Dedifferentiated amniotic fluid mesenchymal stem cell (primary cell): Measurements from ENCODE around the gene ABCA3.

Experiments used
- DNase-seq: peaks from one replicate; pipeline ENCODE4 v3.0.0-alpha.2; 2016; ENCODE audit errors: extremely low spot score

ABCA3 gene

GRCh38 chr16:2317231-2318020, 23.1 kb downstream of the ABCA3 start:
- DNase-seq: no peak

GRCh38 chr16:2308089-2308962, 32.2 kb downstream of the ABCA3 start:
- no peak for DNase-seq

GRCh38 chr16:2299915-2300192, 40.7 kb downstream of the ABCA3 start:
- no peak for DNase-seq

DNA sequence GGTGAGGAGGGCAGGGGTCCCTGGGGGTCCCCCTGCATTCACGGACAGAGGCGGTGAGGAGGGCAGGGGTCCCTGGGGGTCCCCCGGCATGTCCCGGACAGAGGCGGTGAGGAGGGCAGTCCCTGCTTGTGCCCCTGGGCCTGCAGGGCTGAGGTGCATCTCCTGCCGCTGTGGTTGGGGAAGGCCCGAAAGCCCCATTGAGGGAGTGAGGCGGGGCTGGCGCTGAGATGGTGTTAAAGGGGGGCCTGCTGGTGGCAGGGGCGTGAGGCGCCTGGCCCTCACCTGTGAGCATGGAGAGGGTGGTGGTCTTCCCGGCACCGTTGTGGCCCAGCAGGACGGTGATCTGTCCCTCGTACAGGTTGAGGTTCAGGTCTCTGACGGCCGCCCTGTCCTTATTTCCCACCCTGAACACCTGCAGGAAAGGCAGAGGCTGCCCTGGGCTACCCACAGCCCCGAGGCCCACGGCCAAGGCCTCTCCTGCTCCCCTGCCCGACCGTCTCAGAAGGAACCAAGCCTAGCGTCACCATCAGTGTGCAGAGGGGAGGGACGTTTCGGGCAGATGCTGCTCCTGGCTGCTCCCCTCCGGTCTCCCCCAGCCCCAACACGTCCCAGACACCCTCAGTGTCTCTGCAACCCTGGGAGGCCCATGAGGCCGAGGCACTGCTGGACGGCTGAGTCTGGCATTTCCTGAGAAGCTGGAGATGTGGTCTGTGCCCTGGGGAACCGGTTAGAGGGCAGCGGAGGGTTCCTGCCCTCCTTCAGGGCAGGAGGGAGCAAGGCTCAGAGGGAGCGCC, 41.2 kb downstream of the ABCA3 start:
- no peak for DNase-seq

GRCh38 chr16:2298621-2299020, 41.9 kb downstream of the ABCA3 start:
- no peak for DNase-seq

DNA sequence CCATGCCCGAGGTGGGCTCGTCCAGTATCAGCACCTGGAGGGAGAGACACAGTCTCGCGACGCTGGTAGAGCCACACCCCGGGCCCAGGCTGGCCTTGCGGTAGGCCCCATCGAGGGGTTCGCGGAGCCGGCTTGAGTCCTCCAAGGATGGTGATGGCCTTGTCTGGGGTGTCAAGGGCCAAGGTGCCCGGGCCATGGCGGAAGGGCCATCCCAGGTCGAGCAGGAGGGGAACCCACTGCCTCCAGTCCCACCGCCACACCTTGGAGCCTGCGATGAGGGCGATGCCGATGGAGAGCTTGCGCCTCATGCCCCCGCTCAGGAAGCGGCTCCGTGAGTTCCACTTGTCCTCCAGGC, 43.0 kb downstream of the ABCA3 start:
- DNase-seq: no peak

- no peak for DNase-seq
Observed at GRCh38 chr16:2296661-2297505, 43.6 kb downstream of the ABCA3 start.

DNA sequence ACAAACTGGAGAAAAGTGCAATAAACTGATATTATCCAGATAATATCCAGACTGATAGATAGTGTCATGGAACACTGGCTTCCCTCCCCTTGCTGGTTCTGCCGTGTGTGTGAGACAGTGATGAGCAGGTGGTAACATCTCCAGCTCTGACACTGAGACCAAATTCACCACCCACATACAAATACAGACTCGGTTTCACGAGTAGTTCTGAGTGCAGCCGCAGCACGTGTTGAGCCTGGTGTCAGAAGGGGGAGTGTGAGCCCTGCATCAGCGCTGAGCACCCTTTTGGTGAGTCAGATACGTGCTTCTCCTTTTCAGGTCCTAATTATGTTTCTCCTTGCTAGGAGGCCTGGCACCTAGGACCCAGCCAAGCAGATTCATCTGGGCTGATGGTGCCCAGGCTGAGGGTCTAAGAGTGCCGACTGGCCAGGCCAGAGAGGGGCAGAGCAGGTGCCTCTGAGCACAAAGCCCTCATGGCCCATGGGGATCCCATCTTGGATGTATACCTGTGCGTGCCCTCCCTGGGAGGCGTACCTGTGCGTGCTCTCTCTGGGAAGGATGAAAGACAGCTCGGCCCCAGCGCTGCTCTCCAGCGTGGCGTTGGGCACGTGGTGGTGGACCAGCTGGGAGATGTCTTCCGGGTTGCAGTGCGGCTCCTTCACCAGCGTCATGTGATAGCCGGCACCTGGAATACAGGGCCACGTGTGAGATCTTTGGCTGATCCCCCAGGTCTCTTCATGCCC, 45.3 kb downstream of the ABCA3 start:
- no peak for DNase-seq

DNA sequence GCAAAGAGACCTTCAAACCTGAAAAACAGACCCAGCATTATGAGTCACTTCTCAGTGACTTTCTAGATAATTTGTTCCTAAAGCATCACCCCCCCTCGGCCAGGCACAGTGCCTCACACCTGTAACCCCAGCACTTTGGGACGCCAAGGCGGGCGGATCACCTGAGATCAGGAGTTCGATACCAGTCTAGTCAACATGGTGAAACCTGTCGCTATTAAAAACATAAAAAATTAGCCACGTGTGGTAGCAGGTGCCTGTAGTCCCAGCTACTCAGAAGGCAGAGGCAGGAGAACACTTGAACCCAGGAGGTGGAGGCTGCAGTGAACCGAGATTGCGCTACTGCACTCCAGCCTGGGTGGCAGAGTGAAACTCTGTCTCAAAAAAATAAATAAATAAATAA, 48.3 kb downstream of the ABCA3 start:
- DNase-seq: no peak

DNA sequence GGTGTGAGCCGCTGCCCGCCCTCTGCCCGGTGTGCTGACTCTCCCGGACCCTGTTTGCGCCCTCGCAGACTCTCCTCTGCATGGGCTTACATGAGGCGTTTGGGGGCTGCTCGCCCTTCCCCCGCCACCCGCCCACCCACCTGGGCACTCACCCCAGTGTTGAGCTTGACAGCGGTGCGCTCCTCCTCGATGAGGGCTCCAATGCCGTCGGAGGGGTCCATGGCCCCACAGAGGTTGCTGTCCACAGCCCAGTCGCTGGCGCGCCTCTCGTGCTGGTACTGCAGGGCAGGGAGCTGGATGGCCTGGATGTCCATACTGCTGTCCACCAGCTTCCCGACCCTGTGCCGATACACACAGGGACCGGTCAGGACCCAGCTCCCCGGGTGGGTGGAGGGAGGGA, 51.2 kb downstream of the ABCA3 start:
- no peak for DNase-seq

GRCh38 chr16:2288726-2289125, 51.8 kb downstream of the ABCA3 start:
- DNase-seq: no peak

DNA sequence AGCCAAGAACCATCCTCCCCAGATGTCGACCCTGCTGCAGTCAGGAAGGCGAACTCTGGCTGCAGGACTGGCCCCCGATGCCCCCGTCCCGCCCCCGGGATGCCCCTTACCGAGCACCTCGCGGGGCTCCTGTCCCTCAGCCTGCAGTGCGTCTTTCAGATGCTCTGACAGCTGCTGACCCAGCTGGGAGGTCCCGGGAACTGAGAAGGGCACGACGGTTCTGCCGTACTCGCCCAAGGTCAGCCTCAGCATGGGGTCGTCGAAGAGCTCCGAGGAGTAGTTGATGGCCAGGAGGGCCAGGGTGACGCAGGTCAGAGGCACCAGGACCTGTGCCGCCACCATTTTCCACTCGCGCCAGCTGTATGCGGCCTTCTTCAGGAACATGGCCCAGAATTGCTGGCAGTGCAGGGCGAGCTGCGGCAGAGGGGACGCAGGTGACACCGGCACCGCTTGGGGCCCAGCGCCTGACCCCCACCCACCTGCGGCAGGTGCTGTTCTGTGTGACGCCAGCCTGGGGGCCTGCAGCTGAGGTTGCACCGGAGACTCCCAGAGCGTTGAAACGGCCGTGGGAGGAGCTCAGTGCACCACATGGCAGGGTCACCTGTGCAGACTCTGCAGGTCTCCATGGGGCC, 52.5 kb downstream of the ABCA3 start:
- DNase-seq: no peak

DNA sequence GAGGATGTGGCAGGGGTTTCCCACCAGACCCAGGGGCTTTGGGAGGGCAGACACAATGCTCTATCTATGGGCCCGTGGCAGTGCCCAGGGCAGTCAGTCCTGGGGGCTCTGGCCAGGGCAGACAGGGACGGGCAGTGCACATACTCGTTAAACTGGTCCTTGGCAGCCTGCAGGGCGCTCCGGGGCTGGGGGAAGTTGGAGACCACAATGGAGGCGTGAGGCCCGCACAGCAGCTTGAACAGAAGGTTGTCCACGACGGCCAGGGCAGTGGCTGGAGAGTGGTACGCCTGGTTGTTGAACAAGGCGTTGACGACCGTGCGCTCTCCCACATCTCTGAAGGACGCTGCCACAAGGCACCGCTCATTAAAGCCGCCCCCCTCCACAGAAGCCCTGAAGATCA, 54.0 kb downstream of the ABCA3 start:
- DNase-seq: no peak

- DNase-seq: no peak
Observed at GRCh38 chr16:2285731-2286191, 54.8 kb downstream of the ABCA3 start.

DNA sequence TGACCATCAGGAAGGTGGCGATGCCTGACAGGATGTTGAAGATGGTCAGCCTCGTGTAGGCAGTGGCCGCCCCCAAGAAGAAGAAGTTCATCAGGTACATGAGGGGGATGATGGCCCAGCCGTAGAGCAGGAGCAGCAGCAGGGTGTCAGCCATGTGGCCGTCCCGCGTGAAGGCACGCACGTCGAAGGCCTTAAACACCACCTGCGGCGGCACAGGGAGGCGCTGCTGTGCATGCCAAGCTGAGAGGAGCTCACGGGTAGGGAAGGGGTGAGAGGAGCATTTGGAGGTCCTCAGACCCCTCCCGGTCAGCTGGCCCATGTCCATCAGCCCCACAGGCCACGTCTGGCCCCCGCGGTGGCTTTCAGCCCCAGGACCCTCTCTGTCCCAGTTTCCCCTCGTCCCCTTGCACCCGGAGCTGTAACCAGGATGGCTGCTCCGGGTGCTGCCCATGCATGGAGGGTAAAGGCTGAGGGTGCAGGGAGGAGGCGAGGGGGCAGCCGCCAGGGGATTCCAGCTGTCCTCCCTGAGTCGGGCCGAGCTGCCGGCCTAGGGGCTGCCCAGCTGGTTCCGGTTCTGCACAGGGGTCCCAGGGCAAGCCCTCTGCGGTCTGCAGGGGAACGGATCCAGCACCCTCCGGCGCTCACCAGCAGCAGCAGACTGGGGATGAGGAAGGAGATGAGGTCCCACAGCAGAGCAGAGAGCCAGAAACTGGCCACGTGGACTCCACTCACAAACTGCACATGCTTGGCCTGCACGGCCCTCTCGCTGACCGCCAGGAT, 55.5 kb downstream of the ABCA3 start:
- DNase-seq: no peak

DNA sequence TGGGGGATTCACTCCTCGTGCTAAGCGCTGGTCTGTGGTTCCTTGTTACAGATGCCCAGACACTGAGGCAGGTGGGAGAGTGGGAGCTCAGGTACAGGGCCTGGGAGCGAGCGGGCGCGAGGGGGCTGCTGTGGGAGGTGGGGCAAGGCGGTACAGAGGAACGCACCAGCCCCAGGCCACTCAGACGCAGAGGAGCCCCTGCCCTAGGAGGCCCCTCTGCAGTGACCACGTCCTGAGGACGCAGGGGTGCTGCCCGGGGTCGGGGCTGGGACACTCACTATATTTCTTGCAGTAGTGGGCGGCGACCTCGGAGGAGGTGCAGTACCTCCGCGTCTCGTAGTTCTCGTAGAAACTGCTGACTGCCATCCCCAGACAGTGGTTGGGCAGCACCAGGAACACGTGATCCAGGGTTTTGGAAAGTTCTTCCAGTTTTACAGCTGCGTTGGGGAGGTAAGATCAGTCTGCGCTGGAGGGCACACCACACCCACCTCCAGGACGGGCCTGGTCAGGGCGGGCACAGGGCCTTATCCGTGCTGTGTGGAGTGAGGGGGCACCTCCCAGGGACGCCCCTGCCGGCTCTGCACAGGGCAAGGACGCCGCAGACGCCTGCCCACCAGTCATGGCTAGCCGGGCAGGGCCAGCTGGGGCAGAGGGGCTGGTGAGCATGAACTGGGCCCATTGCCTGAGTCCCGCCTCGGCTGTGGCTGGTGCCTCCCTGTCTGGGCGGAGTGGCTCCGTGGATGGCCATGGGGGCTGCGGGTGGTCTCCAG, 56.3 kb downstream of the ABCA3 start:
- DNase-seq: no peak

DNA sequence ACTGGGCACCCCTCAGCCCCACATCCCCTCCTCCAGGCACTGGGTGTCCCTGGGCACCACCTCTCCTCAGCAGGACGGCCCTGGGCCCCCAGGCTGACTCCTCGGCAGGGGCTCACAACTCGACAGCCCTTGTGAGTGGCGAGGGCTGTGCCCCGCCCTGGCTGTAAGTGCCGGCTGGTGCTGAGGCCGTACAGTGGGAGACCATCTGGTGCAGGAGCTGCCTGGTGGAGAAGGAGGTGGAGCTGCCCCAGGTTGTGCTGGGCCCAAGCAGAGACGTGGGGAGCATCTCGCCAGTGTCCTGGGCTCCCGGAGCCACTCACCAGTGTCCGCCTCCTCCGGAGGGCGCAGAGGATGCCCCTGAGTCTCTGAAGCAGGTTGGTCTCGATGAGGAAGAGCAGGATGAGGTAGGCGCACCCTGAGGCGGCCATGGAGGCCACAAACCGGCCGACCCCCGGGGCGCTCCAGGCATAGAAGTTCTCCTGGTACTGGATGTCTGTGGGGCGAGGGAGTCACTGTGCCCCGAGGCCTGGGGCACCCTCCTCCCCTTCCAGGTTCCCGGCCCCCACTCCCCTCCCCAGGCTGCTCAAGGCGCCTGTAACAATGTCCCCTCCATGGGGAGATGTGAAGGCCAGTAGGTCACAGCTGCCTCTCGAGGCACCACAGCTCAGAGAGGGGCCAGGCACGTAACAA, 57.5 kb downstream of the ABCA3 start:
- DNase-seq: no peak

- DNase-seq: no peak
Observed at GRCh38 chr16:2282262-2282661, 58.3 kb downstream of the ABCA3 start.
